ENCODE data around the gene HSF5. TPM values are rescaled to one million over a fixed set of nuclear protein-coding genes. Genes with fewer than 3 reads are reported as not detected.
A peak's percentile ranks its signal among the peaks of the same experiment; 100 is the strongest.

The HSF5 gene
- total RNA-seq, 4 donors from 2014 or later: not detected

DNA sequence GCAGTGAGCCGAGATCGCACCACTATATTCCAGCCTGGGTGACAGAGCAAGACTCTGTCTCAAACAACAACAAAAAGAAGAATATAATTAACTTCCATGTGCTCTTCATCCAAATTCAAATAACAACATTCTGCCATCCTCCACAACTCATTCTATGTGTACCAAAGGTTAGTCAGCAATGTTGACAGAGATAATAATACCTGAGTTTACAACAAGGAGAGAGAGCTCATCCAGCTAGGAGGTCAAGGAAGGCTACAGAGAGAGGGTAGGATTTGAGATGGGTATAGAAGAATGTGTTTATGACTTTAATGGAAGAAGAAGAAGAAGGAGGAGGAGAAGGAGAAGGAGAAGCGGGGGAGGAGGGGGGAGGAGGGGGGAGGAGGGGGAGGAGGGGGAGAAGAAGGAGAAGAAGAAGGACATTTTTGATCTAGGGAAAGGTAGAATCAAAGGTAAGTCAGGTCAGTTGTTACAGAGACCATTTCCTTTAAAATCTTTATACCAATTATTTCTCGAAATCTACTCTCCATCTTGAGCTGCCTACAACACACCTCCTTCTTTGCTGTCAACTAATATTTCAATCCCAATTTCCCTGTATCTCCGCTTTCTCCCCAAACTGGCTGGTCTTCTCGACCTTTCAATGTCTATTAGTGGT is 10.1 kb upstream of the HSF5 start:
- in situ Hi-C loops (cut with MboI; ENCODE audit: low sequenced_read_pairs in 4 of 4): no loop called here

GRCh38 chr17:58493506-58493905 is 5.3 kb upstream of the HSF5 start:
- DNase-seq (no peak), ATAC-seq (no peak)
- Histone ChIP-seq H3K4me3 (no peak overlapping the region), H3K36me3 (peaks cover 6 to 90% of the 10 kb centered on the region in 2 donors), H3K27me3 (no peaks in the 10 kb centered on the region), H3K4me1 (no peaks in the 10 kb centered on the region), H3K9me3 (no peaks in the 10 kb centered on the region), H3K27ac (no peak overlapping the region)
- TF ChIP-seq, protein P1, sequence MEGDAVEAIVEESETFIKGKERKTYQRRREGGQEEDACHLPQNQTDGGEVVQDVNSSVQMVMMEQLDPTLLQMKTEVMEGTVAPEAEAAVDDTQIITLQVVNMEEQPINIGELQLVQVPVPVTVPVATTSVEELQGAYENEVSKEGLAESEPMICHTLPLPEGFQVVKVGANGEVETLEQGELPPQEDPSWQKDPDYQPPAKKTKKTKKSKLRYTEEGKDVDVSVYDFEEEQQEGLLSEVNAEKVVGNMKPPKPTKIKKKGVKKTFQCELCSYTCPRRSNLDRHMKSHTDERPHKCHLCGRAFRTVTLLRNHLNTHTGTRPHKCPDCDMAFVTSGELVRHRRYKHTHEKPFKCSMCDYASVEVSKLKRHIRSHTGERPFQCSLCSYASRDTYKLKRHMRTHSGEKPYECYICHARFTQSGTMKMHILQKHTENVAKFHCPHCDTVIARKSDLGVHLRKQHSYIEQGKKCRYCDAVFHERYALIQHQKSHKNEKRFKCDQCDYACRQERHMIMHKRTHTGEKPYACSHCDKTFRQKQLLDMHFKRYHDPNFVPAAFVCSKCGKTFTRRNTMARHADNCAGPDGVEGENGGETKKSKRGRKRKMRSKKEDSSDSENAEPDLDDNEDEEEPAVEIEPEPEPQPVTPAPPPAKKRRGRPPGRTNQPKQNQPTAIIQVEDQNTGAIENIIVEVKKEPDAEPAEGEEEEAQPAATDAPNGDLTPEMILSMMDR (IDR thresholded peaks at IDR 0.05 in 4 of 5, conservative IDR thresholded peaks at IDR 0.05 in 1 of 5): no peak
- no peak for TF ChIP-seq POLR2A (IDR thresholded peaks at IDR 0.05)
- in situ Hi-C loops (cut with MboI; ENCODE audit: low sequenced_read_pairs in 4 of 4): no loop called here
- intact Hi-C loops (cut with DNase I; ENCODE audit: low total_unique reads): no loop called here

More for the DNA sequence above, 10.1 kb upstream of the HSF5 start:
- no peak overlapping the region for H3K4me3 ChIP-seq
- H3K27ac ChIP-seq: no peak overlapping the region
- no peaks in the 10 kb centered on the region for H3K4me1 ChIP-seq
- peaks cover 6 to 89% of the 10 kb centered on the region in 2 donors for H3K36me3 ChIP-seq
- H3K9me3 ChIP-seq: no peaks in the 10 kb centered on the region
- no peak for ATAC-seq
- no peak for TF ChIP-seq POLR2A (IDR thresholded peaks at IDR 0.05)
- TF ChIP-seq, protein P1 (IDR thresholded peaks at IDR 0.05 in 4 of 5, conservative IDR thresholded peaks at IDR 0.05 in 1 of 5): no peak
- intact Hi-C loops (cut with DNase I; ENCODE audit: low total_unique reads): no loop called here
- no peaks in the 10 kb centered on the region for H3K27me3 ChIP-seq
- DNase-seq: no peak

DNA sequence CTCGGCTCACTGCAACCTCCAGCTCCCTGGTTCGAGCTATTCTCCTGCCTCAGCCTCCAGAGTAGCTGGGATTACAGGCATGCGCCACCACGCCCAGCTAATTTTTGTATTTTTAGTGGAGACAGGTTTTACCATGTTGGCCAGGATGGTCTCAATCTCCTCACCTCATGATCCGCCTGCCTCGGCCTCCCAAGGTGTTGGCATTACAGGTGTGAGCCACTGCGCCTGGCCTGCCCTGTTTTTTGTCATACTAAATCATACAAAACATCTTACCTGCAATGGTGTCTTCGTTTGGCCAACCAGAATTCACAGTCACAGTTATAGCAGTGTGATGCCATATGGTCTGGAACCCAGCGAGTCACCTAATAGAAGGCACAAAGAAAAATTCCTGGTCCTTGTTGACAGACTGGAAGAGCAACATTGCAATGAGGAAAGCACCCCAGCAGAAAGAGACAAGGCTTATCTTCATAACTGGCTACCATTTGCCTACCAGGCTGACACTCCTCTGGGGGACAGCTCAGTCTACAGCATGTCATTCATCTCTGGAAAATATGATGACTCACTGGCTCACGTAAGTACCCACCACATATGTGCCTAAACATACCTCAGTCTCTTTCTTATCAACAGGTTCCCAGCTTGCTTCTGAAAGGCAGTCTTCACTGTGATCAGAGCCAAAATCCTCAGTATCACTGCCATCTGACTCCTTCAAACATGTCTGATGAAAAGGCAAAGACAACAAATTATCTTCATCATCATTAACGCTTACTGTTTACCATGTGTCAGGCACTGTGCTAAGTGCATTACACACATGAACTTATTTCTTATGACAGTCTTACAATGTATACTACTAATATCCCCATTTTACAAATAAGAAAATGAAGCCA is 4.3 kb upstream of the HSF5 start:
- Histone ChIP-seq H3K36me3 (peaks cover 6 to 85% of the 10 kb centered on the region in 2 donors), H3K27me3 (no peaks in the 10 kb centered on the region), H3K9me3 (no peaks in the 10 kb centered on the region), H3K27ac (no peak overlapping the region), H3K4me3 (no peak overlapping the region), H3K4me1 (no peaks in the 10 kb centered on the region)
- no peak for DNase-seq
- no peak for ATAC-seq
- intact Hi-C loops (cut with DNase I; ENCODE audit: low total_unique reads) (no loop called here), in situ Hi-C loops (cut with MboI; ENCODE audit: low sequenced_read_pairs in 4 of 4) (no loop called here)
- TF ChIP-seq, protein P1 (IDR thresholded peaks at IDR 0.05 in 4 of 5, conservative IDR thresholded peaks at IDR 0.05 in 1 of 5): no peak
- TF ChIP-seq POLR2A (IDR thresholded peaks at IDR 0.05): no peak

DNA sequence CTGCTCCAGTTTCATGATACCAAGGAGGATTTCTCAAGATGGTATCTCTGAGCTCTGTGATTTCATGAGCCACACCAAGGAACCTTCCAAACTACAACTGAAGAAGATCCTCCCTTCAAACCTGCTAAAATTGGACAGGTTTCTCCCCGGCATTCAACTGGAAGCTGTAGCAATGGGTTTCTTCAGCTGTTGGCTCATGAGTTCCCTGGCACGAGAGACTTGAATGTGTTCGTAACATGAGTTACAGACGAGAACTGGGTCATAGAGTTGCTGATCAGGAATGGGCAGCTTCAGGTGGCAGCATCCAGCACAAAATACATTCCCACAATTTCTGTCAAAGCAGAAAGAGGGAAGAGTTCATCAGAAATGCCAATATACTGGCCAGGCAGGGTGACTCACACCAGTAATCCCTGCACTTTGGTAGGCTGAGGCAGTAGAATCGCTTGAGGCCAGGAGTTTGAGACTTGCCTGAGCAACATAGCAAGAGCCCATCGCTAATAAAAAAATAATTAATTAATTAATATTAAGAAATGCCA is 3.4 kb upstream of the HSF5 start:
- Histone ChIP-seq H3K36me3 (peaks cover 6 to 77% of the 10 kb centered on the region in 2 donors), H3K4me3 (no peak overlapping the region), H3K9me3 (no peaks in the 10 kb centered on the region), H3K4me1 (no peaks in the 10 kb centered on the region), H3K27ac (no peak overlapping the region), H3K27me3 (no peaks in the 10 kb centered on the region)
- ATAC-seq (peak; percentile 46 to 52), DNase-seq (no peak)
- TF ChIP-seq, protein P1 (IDR thresholded peaks at IDR 0.05 in 4 of 5, conservative IDR thresholded peaks at IDR 0.05 in 1 of 5): no peak
- TF ChIP-seq POLR2A (IDR thresholded peaks at IDR 0.05): no peak
- intact Hi-C loops (cut with DNase I; ENCODE audit: low total_unique reads): no loop called here
- in situ Hi-C loops (cut with MboI; ENCODE audit: low sequenced_read_pairs in 4 of 4): no loop called here
